Epithelial cell of esophagus (primary cell): ENCODE data around the gene TOMM34.
A peak's percentile ranks its signal among the peaks of the same experiment; 100 is the strongest.

Source experiments
- DNase-seq: peaks from one replicate; pipeline ENCODE4 v3.0.0; 2010; ENCODE audit warnings: low read depth
- H3K4me3 ChIP-seq: 2 replicates; pipeline ENCODE4 v1.5.1; 2011; ENCODE audit warnings: mild to moderate bottlenecking, low read length, control low read depth
- CTCF ChIP-seq: IDR thresholded peaks from 2 replicates; pipeline ENCODE4 v1.5.1; 2011; ENCODE audit warnings: low read depth, mild to moderate bottlenecking, low read length, control low read depth, inconsistent platforms; ENCODE audit not compliant: insufficient read depth; ENCODE audit errors: missing control alignments

Gene TOMM34

GRCh38 chr20:44988631-44989171 lies 28.5 kb upstream of the TOMM34 start:
- no peak for DNase-seq
- no peak overlapping the region for H3K4me3 ChIP-seq
- TF ChIP-seq CTCF, result no peak

- no peak for DNase-seq
- no peak for TF ChIP-seq CTCF
- H3K4me3 ChIP-seq, result no peak overlapping the region
Observed at GRCh38 chr20:44983093-44983674, 23.0 kb upstream of the TOMM34 start.

GRCh38 chr20:44981736-44982406 lies 21.7 kb upstream of the TOMM34 start:
- no peak for DNase-seq
- H3K4me3 ChIP-seq, result no peak overlapping the region
- TF ChIP-seq CTCF, result no peak

GRCh38 chr20:44979090-44979621 lies 19.0 kb upstream of the TOMM34 start:
- TF ChIP-seq CTCF, result no peak
- peak; percentile 11 for DNase-seq
- H3K4me3 ChIP-seq, result no peak overlapping the region

GRCh38 chr20:44976698-44977097 lies 16.5 kb upstream of the TOMM34 start:
- no peak for DNase-seq
- no peak for TF ChIP-seq CTCF
- H3K4me3 ChIP-seq, result no peak overlapping the region

- no peak overlapping the region for H3K4me3 ChIP-seq
- TF ChIP-seq CTCF, result no peak
- DNase-seq, result peak; percentile 35
Observed at GRCh38 chr20:44973053-44973452, 12.9 kb upstream of the TOMM34 start.
